Measurements from ENCODE around the gene RBM47. TPM values are rescaled to one million over a fixed set of nuclear protein-coding genes. Genes with fewer than 3 reads are reported as not detected.

The RBM47 gene
- total RNA-seq, 4 donors from 2014 or later = 200 to 369 (median 323) TPM

- no peak for TF ChIP-seq POLR2A (IDR thresholded peaks at IDR 0.05)
- no peak for TF ChIP-seq CTCF (IDR thresholded peaks at IDR 0.05)
- intact Hi-C loops (cut with DNase I) = no loop called here
- no peaks in the 10 kb centered on the region for H3K36me3 ChIP-seq
- no peak overlapping the region for H3K4me3 ChIP-seq (replicated peaks in 1 of 3)
- WGBS, 2 donors = 40 to 57% methylated on average over 5 of the region's 5 CpGs
- H3K9me3 ChIP-seq = no peaks in the 10 kb centered on the region
- H3K27me3 ChIP-seq = no peaks in the 10 kb centered on the region
- peak overlapping the region; percentile 73 to 96 (median 81) for H3K27ac ChIP-seq
- peak; percentile 61 to 63 for DNase-seq
- peaks cover 28 to 40% of the 10 kb centered on the region in 2 donors for H3K4me1 ChIP-seq
These were observed 211.7 kb downstream of the RBM47 start for GRCh38 chr4:40417941-40418340.

GRCh38 chr4:40414673-40415072 lies 215.0 kb downstream of the RBM47 start:
- 52 to 68% methylated on average over 3 of the region's 3 CpGs for WGBS, 2 donors
- Histone ChIP-seq H3K27me3 (no peaks in the 10 kb centered on the region), H3K4me1 (peaks cover 28 to 31% of the 10 kb centered on the region in 2 donors), H3K4me3 (replicated peaks in 1 of 3) (no peak overlapping the region), H3K36me3 (no peaks in the 10 kb centered on the region), H3K9me3 (no peaks in the 10 kb centered on the region), H3K27ac (peak overlapping the region in 1 of 3 donors; percentile 96)
- no peak for DNase-seq
- TF ChIP-seq POLR2A (IDR thresholded peaks at IDR 0.05) = no peak
- no peak for TF ChIP-seq CTCF (IDR thresholded peaks at IDR 0.05)
- intact Hi-C loops (cut with DNase I) = no loop called here

- WGBS, 2 donors = 73 to 84% methylated on average over 10 of the region's 10 CpGs
These were observed 216.5 kb downstream of the RBM47 start for GRCh38 chr4:40412866-40413795.

GRCh38 chr4:40412388-40412787 lies 217.3 kb downstream of the RBM47 start:
- WGBS, 2 donors = 56 to 78% methylated on average over 1 of the region's 1 CpG
- no peak for DNase-seq
- intact Hi-C loops (cut with DNase I) = no loop called here

More at GRCh38 chr4:40412866-40413795, 216.5 kb downstream of the RBM47 start:
- Histone ChIP-seq H3K9me3 (no peaks in the 10 kb centered on the region), H3K36me3 (no peaks in the 10 kb centered on the region), H3K4me1 (peaks cover 18 to 19% of the 10 kb centered on the region in 2 donors), H3K4me3 (replicated peaks in 1 of 3) (no peak overlapping the region), H3K27ac (no peak overlapping the region), H3K27me3 (no peaks in the 10 kb centered on the region)
- intact Hi-C loops (cut with DNase I) = no loop called here
- no peak for TF ChIP-seq POLR2A (IDR thresholded peaks at IDR 0.05)
- TF ChIP-seq CTCF (IDR thresholded peaks at IDR 0.05) = no peak
- no peak for DNase-seq

More at GRCh38 chr4:40412388-40412787, 217.3 kb downstream of the RBM47 start:
- TF ChIP-seq POLR2A (IDR thresholded peaks at IDR 0.05) = no peak
- TF ChIP-seq CTCF (IDR thresholded peaks at IDR 0.05) = no peak
- no peak overlapping the region for H3K27ac ChIP-seq
- H3K4me1 ChIP-seq = peaks cover 11 to 13% of the 10 kb centered on the region in 2 donors
- no peaks in the 10 kb centered on the region for H3K36me3 ChIP-seq
- H3K4me3 ChIP-seq (replicated peaks in 1 of 3) = no peak overlapping the region
- no peaks in the 10 kb centered on the region for H3K27me3 ChIP-seq
- no peaks in the 10 kb centered on the region for H3K9me3 ChIP-seq

Measured in thyroid gland (tissue), 4 donors.